Mesenchymal stem cell (in vitro differentiated cells and primary cell): ENCODE results near the gene RASGRP4.
A peak's percentile ranks its signal among the peaks of the same experiment; 100 is the strongest.

ENCODE experiments used
- DNase-seq: peaks from one replicate; pipeline ENCODE4 v3.0.0-alpha.2; 2013
- H2AFZ ChIP-seq: one replicate; pipeline ENCODE4 v1.6.1; 2013; ENCODE audit warnings: low read depth, mild to moderate bottlenecking, control low read depth, inconsistent platforms, low read length, moderate library complexity
- H2AK5ac ChIP-seq: 2 replicates; pipeline ENCODE4 v1.6.1; 2013; ENCODE audit warnings: low read length, moderate library complexity, mild to moderate bottlenecking, inconsistent platforms; ENCODE audit not compliant: severe bottlenecking
- H2BK120ac ChIP-seq: one replicate; pipeline ENCODE4 v1.6.1; 2013; ENCODE audit warnings: low read depth, mild to moderate bottlenecking, inconsistent platforms, low read length, moderate library complexity
- H2BK12ac ChIP-seq, 2 experiments: one replicate each; pipeline ENCODE4 v1.6.1; 2013; ENCODE audit warnings: inconsistent platforms in 2 of 2, low read length in 2 of 2, mild to moderate bottlenecking in 2 of 2, moderate library complexity in 2 of 2, control low read depth in 1 of 2
- H2BK15ac ChIP-seq: one replicate; pipeline ENCODE4 v1.6.1; 2013; ENCODE audit warnings: mild to moderate bottlenecking, low read depth, inconsistent platforms; ENCODE audit not compliant: poor library complexity, severe bottlenecking
- H2BK5ac ChIP-seq: 2 replicates; pipeline ENCODE4 v1.6.1; 2013; ENCODE audit warnings: low read depth, mild to moderate bottlenecking, low read length, control low read depth, inconsistent platforms; ENCODE audit not compliant: poor library complexity, severe bottlenecking
- H3K14ac ChIP-seq, 2 experiments: one replicate each; pipeline ENCODE4 v1.6.1; 2013; ENCODE audit warnings: inconsistent platforms in 2 of 2, low read length in 2 of 2, control low read depth in 1 of 2, mild to moderate bottlenecking in 1 of 2, moderate library complexity in 1 of 2
- H3K18ac ChIP-seq, 2 experiments: one replicate each; pipeline ENCODE4 v1.6.1; 2013; ENCODE audit warnings: inconsistent platforms in 2 of 2, low read length in 2 of 2, control low read depth in 1 of 2, low read depth in 1 of 2, mild to moderate bottlenecking in 1 of 2
- H3K23ac ChIP-seq, 2 experiments: one replicate each; pipeline ENCODE4 v1.6.1; 2013; ENCODE audit warnings: inconsistent platforms in 2 of 2, low read length in 2 of 2, mild to moderate bottlenecking in 2 of 2, moderate library complexity in 2 of 2, control low read depth in 1 of 2
- H3K27ac ChIP-seq: 2 replicates; pipeline ENCODE4 v1.5.1; 2013; ENCODE audit warnings: mild to moderate bottlenecking, moderate library complexity, low read length, control low read depth, inconsistent platforms; ENCODE audit not compliant: poor library complexity, severe bottlenecking
- H3K27me3 ChIP-seq, 2 experiments: 2 replicates each; pipeline versions ENCODE4 v1.6.1 to v1.7.0; 2013; ENCODE audit warnings: low read length in 2 of 2, mild to moderate bottlenecking in 2 of 2, moderate library complexity in 2 of 2, control low read depth in 1 of 2, inconsistent platforms in 1 of 2; ENCODE audit not compliant: control insufficient read depth in 1 of 2, insufficient read depth in 1 of 2
- H3K36me3 ChIP-seq, 2 experiments: 2 replicates each; pipeline versions ENCODE4 v1.6.1 to v1.7.0; 2013; ENCODE audit warnings: low read length in 2 of 2, control low read depth in 1 of 2, inconsistent platforms in 1 of 2, low read depth in 1 of 2, mild to moderate bottlenecking in 1 of 2; ENCODE audit not compliant: insufficient read depth in 2 of 2, control insufficient read depth in 1 of 2
- H3K4ac ChIP-seq, 2 experiments: one replicate each; pipeline ENCODE4 v1.6.1; 2013; ENCODE audit warnings: inconsistent platforms in 2 of 2, low read length in 2 of 2, mild to moderate bottlenecking in 2 of 2, moderate library complexity in 2 of 2, control low read depth in 1 of 2, low read depth in 1 of 2
- H3K4me1 ChIP-seq: 2 replicates; pipeline ENCODE4 v1.6.1; 2013; ENCODE audit warnings: low read depth, low read length, control low read depth; ENCODE audit not compliant: control insufficient read depth, insufficient read depth
- H3K4me2 ChIP-seq: 2 replicates; pipeline ENCODE4 v1.6.1; 2013; ENCODE audit warnings: low read length, mild to moderate bottlenecking, inconsistent platforms; ENCODE audit not compliant: poor library complexity, severe bottlenecking
- H3K4me3 ChIP-seq, 2 experiments: 2 replicates each; pipeline versions ENCODE4 v1.5.1 to v1.7.0; 2013; ENCODE audit warnings: low read length in 2 of 2, mild to moderate bottlenecking in 2 of 2, control low read depth in 1 of 2, low read depth in 1 of 2; ENCODE audit not compliant: insufficient read depth in 1 of 2
- H3K79me1 ChIP-seq: replicated peaks from 2 replicates; pipeline ENCODE4 v1.6.1; 2013; ENCODE audit warnings: mild to moderate bottlenecking, control low read depth, low read length, inconsistent platforms; ENCODE audit not compliant: poor library complexity, severe bottlenecking
- H3K9ac ChIP-seq: 2 replicates; pipeline ENCODE4 v1.7.0; 2013; ENCODE audit warnings: mild to moderate bottlenecking, low read length, moderate library complexity
- H3K9me3 ChIP-seq: 2 replicates; pipeline ENCODE4 v1.7.0; 2013; ENCODE audit warnings: mild to moderate bottlenecking, low read length; ENCODE audit not compliant: control insufficient read depth
- H4K8ac ChIP-seq: one replicate; pipeline ENCODE4 v1.6.1; 2013; ENCODE audit warnings: inconsistent platforms, mild to moderate bottlenecking, low read length, moderate library complexity
- H4K91ac ChIP-seq: one replicate; pipeline ENCODE4 v1.6.1; 2013; ENCODE audit warnings: mild to moderate bottlenecking, low read length, inconsistent platforms
- WGBS: methylation state at CpG from one replicate; pipeline ENCODE4 v1.1.7; 2013; ENCODE audit warnings: mixed read lengths; 5-methylcytosine and 5-hydroxymethylcytosine counted together

RASGRP4 gene

DNA sequence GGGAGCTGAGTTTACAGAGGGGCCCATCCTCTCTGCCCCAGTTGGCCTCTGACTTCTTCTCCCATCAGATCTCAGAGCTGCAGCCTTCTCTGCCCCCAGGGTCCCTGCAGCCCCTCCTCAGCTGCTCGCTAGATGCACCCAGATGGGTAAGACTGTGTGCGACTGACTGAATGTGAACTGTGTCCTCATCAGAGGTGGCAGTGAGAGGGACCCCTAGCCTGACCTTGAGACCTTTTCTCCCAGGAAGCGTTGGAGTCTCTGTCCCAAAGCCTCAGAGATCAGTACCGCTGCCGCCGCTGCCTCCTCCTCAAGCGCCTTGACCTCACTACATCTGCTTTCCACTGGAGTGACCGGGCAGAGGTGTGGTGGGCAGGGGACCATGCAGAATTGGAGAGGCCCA is 20.7 kb downstream of the RASGRP4 start:
- Histone ChIP-seq H3K4me3 (no peak overlapping the region), H3K27me3 (no peaks in the 10 kb centered on the region), H3K27ac (no peak overlapping the region), H2BK12ac (no peak overlapping the region), H2BK5ac (no peak overlapping the region), H4K8ac (no peak overlapping the region), H3K18ac (no peak overlapping the region), H2AFZ (no peak overlapping the region), H3K4ac (no peak overlapping the region), H2AK5ac (no peak overlapping the region), H3K4me1 (peaks cover 14% of the 10 kb centered on the region), H2BK15ac (no peak overlapping the region), H2BK120ac (no peak overlapping the region), H3K14ac (no peak overlapping the region), H3K9me3 (no peaks in the 10 kb centered on the region), H3K79me1 (peaks cover 14% of the 10 kb centered on the region), H3K9ac (no peak overlapping the region), H3K36me3 (peaks cover 17 to 20% of the 10 kb centered on the region in 2 experiments), H3K4me2 (no peak overlapping the region), H4K91ac (no peak overlapping the region), H3K23ac (no peak overlapping the region)
- no peak for DNase-seq
- WGBS = 94% methylated on average over 6 of the region's 8 CpGs

DNA sequence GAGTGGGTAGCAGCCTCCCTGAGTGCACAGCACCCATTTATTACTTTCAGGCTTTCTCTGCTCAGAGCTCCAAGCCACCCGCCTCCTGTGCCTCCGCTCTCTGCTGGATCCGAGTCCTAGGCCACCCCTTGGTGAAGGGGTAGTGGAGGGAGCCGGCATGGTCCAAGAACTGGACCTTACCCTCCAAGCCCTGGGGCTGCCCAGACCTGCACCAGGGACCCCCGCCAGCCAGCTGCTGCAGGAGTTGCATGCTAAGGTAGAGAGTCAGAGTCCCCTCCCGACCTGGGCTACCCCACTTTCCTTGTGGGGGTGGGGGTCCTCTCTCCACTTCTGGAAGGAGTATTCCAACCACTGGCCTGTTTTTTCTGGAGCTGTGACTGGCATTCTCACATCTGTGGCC is 21.2 kb downstream of the RASGRP4 start:
- H2BK12ac ChIP-seq = no peak overlapping the region
- H2AFZ ChIP-seq = no peak overlapping the region
- H3K27me3 ChIP-seq = no peaks in the 10 kb centered on the region
- 96% methylated on average over 6 of the region's 6 CpGs for WGBS
- no peak overlapping the region for H2BK5ac ChIP-seq
- no peak overlapping the region for H2AK5ac ChIP-seq
- H3K36me3 ChIP-seq = peaks cover 17 to 20% of the 10 kb centered on the region in 2 experiments
- H4K8ac ChIP-seq = no peak overlapping the region
- no peak overlapping the region for H3K14ac ChIP-seq
- DNase-seq = no peak
- H3K79me1 ChIP-seq = peaks cover 14% of the 10 kb centered on the region
- no peaks in the 10 kb centered on the region for H3K9me3 ChIP-seq
- no peak overlapping the region for H2BK15ac ChIP-seq
- H4K91ac ChIP-seq = no peak overlapping the region
- H3K9ac ChIP-seq = no peak overlapping the region
- H3K27ac ChIP-seq = no peak overlapping the region
- no peak overlapping the region for H3K4me2 ChIP-seq
- no peak overlapping the region for H3K23ac ChIP-seq
- no peak overlapping the region for H2BK120ac ChIP-seq
- H3K4me3 ChIP-seq = no peak overlapping the region
- peaks cover 14% of the 10 kb centered on the region for H3K4me1 ChIP-seq
- H3K4ac ChIP-seq = no peak overlapping the region
- H3K18ac ChIP-seq = no peak overlapping the region

DNA sequence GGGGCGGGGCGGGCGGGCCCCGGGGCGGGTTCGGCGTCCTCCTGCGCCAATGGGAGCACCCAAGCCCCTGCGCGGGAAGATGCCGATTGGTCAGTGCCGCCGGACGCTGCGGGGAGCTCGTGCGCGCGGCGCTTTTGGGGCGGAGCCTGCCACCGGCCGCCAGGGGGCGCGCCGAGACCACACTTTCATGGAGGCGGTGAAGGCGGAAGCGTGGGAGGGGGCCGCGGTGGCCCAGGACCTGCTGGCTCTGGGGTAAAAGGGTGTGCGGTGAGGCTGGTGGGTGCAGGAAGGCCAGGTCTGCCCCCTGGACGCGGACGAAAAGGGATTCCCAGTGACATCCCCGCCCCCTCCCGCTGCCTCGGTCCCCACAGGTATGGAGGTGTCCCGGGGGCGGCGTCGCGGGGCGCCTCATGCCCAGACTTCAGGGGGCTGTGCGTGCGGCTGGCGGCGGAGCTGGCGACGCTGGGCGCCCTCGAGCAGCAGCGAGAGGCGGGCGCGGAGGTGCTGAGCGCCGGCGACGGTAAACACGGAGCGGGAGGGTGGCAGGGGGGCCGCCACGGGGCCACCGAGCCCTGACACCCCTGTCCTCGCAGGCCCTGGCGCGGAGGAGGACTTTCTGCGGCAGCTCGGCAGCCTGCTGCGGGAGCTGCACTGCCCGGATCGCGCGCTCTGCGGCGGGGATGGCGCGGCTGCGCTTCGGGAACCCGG is 22.9 kb downstream of the RASGRP4 start, which contains the start of gene FAM98C:
Gene FAM98C, plus strand, starts transcription at position 127 of the 708 bp plus-strand sequence. Its CDS starts 61 bp downstream, at position 188.
- H2BK12ac ChIP-seq = peak within 1 kb of the TSS in 1 of 2 experiments; percentile 88
- H3K4me3 ChIP-seq = peak within 1 kb of the TSS; percentile 91
- H3K9ac ChIP-seq = peak within 1 kb of the TSS; percentile 89
- H2BK5ac ChIP-seq = no peak within 1 kb of the TSS
- H3K27me3 ChIP-seq = no peaks in the 10 kb centered on the region
- peak within 1 kb of the TSS; percentile 92 for H2BK120ac ChIP-seq
- H2AFZ ChIP-seq = peak within 1 kb of the TSS; percentile 99
- H3K4ac ChIP-seq = peak within 1 kb of the TSS; percentile 62 to 85
- H3K14ac ChIP-seq = peak within 1 kb of the TSS; percentile 57 to 98
- no peak within 1 kb of the TSS for H3K27ac ChIP-seq
- DNase-seq = peak; percentile 96
- peaks cover 17 to 20% of the 10 kb centered on the region in 2 experiments for H3K36me3 ChIP-seq
- H2BK15ac ChIP-seq = no peak within 1 kb of the TSS
- H3K23ac ChIP-seq = peak within 1 kb of the TSS in 1 of 2 experiments; percentile 98
- peaks cover 14% of the 10 kb centered on the region for H3K79me1 ChIP-seq
- H3K9me3 ChIP-seq = no peaks in the 10 kb centered on the region
- WGBS = 2% methylated on average over 76 of the region's 82 CpGs
- H3K18ac ChIP-seq = peak within 1 kb of the TSS; percentile 94 to 98
- peak within 1 kb of the TSS; percentile 41 for H4K8ac ChIP-seq
- H3K4me1 ChIP-seq = peaks cover 17% of the 10 kb centered on the region
- peak within 1 kb of the TSS; percentile 92 for H4K91ac ChIP-seq
- H2AK5ac ChIP-seq = no peak within 1 kb of the TSS
- H3K4me2 ChIP-seq = peak within 1 kb of the TSS; percentile 95

DNA sequence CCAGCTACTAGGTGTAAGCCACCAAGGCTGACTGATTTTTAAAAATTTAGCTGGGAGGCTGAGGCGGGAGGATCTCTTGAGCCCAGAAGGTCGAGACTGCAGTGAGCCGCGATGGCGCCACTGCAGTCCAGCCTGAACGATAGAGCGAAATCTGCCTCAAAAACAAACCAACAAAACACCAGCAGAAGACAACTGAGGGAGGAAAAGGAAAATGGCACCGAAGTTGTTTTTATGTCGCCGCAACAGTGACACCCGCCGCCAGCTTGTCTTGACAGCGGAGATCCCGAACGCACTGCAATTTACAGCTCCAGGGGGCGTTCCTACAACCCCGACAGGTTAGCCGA is 23.4 kb downstream of the RASGRP4 start:
- H3K4me3 ChIP-seq = peak overlapping the region in 1 of 2 experiments; percentile 80
- no peak for DNase-seq
- H3K79me1 ChIP-seq = peaks cover 14% of the 10 kb centered on the region
- peak overlapping the region; percentile 73 for H2BK120ac ChIP-seq
- H3K4me1 ChIP-seq = peaks cover 18% of the 10 kb centered on the region
- H2BK5ac ChIP-seq = no peak overlapping the region
- H3K27me3 ChIP-seq = no peaks in the 10 kb centered on the region
- H2AFZ ChIP-seq = no peak overlapping the region
- H4K8ac ChIP-seq = peak overlapping the region; percentile 41
- H3K27ac ChIP-seq = no peak overlapping the region
- H2BK15ac ChIP-seq = no peak overlapping the region
- no peaks in the 10 kb centered on the region for H3K9me3 ChIP-seq
- H2AK5ac ChIP-seq = no peak overlapping the region
- H2BK12ac ChIP-seq = no peak overlapping the region
- peak overlapping the region in 1 of 2 experiments; percentile 70 for H3K18ac ChIP-seq
- H3K36me3 ChIP-seq = peaks cover 17 to 20% of the 10 kb centered on the region in 2 experiments
- peak overlapping the region; percentile 68 for H3K9ac ChIP-seq
- peak overlapping the region; percentile 70 for H3K4me2 ChIP-seq
- no peak overlapping the region for H3K23ac ChIP-seq
- H3K4ac ChIP-seq = no peak overlapping the region
- WGBS = 6% methylated on average over 12 of the region's 18 CpGs
- H3K14ac ChIP-seq = no peak overlapping the region
- H4K91ac ChIP-seq = peak overlapping the region; percentile 39
